ENCODE data around the gene HES5.

GRCh38 chr1:2570332-2570731 lies 40.3 kb upstream of the HES5 start:
- TF ChIP-seq CTCF (IDR thresholded peaks at IDR 0.05) (no peak), KDM5A (IDR thresholded peaks at IDR 0.05) (no peak)
